GM12801 (cell line): ENCODE data around the gene PHYHIPL.

Source experiments
- CTCF ChIP-seq: IDR thresholded peaks from one replicate; pipeline ENCODE4 v1.5.1; 2011; ENCODE audit warnings: control low read depth; ENCODE audit not compliant: insufficient read length; ENCODE audit errors: extremely low read depth

PHYHIPL gene

GRCh38 chr10:59242991-59243390 is 66.5 kb downstream of the PHYHIPL start:
- TF ChIP-seq CTCF: no peak

DNA sequence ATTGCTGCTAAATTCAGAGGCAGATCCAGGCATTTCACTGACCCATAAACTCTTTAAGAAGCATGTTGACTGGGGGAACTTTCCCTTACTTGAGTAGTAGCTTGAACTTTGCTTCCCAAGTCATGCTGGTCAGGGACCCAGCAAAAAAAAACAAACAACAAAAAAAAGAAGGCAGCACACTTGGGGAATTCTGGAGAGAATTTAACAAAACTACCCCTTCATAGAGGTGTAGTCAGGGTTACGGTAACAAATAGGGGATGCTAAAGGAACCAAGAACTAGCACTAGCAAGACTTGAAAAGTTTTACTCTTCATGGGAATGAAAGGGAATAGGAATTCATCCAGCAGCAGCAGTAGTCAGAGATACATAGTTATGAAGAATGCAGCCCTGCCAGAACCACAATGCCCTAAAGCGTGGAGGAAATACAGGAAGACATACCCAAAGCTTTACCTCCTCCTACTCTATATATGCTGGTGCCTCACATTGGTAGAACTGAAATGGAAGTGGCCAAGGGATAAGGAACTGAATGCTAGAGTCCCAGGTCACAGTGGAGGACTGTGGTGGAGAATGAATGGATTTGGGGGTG is 67.3 kb downstream of the PHYHIPL start:
- no peak for TF ChIP-seq CTCF

- TF ChIP-seq CTCF: no peak
Observed at GRCh38 chr10:59244871-59245270, 68.4 kb downstream of the PHYHIPL start.

- TF ChIP-seq CTCF: no peak
Observed at GRCh38 chr10:59245686-59246085, 69.2 kb downstream of the PHYHIPL start.

DNA sequence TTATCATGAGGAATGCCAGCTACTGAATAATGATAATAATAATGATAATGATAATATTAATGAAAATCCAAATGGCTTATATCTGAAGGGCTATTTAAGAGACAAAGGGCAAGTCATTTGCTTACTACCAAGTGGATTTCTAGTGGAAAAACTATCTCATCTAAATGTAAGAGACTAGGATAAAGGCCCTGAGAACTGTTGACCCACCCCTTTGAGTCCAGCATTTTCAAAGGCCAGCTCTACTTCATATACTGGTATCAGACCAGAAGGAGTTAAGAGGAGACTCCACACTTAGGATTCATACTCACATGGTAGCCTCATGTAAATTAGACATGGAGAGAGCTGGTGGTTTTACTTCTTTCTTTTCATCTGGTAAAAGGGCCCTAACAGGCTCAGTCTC is 76.0 kb downstream of the PHYHIPL start:
- TF ChIP-seq CTCF: no peak

- TF ChIP-seq CTCF: no peak
Observed at GRCh38 chr10:59255463-59255862, 79.0 kb downstream of the PHYHIPL start.

GRCh38 chr10:59257224-59257623 is 80.8 kb downstream of the PHYHIPL start:
- no peak for TF ChIP-seq CTCF
